Activated effector memory CD4-positive, alpha-beta T cell treated with Interleukin-2 at 50 U/mL for 16 hours (primary cell): ENCODE data around the gene SNX9.
"Not testable (repeated sequence)": the region's sequence is repeated elsewhere in the genome, so short reads cannot be mapped to it uniquely, and the experiment has no call there.

Experiments used
- DNase-seq: peaks from one replicate; pipeline ENCODE4 v3.0.0-alpha.2; 2020

Gene SNX9

DNA sequence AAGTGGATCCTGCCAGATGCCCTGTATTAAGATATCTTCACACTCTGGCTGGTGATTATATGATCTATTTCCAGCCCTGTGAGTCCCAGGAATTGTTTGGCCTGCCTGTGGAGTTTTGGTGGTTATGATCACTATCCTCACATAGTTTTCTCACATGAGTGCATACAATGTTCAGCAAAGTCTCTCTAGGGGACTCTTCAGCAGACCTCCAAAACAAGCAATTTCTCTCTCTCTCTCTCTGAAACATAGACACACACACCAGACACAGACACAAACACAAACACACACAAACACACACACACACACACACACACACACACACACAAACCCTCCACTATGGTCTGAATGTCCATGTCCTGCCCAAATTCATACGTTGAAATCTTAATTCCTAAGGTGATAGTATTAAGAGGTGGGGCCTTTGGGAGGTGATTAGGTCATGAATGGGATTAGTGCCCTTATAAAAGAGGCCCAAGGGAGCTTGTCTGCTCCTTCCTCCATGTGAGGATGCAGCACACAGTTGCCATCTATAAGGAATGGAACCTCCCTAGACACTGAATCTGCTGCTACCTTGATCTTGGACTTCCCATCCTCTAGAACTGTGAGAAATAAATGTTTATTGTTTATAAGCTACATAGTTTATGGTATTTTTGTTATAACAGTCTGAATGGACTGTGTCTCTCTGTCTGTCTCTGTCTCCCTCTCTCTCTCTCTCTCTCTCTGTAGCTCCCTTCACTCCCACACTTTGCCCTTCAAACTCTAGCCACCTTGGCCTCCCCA is 136.6 kb downstream of the SNX9 start:
- DNase-seq: no peak

DNA sequence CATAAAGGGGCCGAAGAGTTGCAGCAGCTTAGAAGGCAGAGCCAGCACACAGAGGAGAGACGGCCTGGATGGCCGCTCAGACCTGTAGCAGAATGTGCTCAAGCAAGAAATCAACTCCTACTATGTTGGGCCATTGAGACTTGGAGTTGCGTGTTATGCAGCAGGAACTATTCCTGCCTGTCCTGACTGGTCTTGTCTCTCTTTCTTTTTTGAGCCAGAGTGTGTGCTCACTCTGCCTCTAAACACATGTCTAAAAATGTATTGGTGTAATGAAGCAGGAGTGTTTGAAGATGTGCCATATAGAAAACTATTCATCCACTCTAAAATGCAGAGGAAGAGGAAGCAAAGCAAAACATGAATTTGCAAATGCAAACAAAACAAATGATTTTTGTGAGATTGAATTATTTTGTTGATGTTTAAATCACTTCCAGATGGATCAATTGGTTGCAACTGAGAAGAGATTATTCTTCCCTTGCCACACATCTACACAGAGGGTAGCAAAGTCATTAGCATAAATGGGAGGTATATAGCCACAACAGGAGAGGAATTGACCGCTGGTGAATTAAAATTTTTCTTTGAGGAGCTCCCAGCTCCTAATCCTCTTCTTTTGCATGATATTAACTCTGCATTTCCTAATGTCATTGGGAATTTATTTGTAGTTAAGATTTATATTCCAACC is 138.2 kb downstream of the SNX9 start:
- no peak for DNase-seq

DNA sequence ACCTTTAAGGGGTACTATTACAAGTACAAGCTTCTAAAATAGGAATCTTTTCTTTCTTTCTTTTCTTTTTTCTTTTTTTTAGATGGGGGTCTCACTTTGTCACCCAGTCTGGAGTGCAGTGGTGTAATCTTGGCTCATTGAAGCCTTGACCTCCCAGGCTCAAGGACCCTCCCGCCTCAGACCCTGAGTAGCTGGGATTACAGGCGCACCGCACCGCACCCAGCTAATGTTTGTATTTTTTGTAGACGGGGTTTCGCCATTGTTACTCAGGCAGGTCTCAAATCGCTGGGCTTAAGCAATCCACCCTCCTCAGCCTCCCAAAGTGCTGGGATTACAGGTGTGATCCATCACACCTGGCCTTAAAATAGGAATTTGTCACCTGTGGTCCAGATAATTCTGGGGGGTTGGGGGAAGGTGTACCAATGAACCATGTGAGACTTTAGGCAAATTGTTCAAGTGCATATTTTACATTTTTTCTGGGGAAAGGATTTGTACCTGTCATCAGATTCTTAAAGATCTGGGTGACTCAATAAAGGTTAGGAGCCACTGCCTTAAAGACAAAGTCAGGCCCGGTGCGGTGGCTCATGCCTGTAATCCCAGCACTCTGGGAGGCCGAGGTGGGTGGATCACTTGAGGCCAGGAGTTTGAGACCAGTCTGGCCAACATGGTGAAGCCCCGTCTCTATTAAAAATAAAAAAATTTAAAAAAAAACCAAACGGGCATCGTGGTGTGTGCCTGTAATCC is 139.0 kb downstream of the SNX9 start:
- DNase-seq: no peak

DNA sequence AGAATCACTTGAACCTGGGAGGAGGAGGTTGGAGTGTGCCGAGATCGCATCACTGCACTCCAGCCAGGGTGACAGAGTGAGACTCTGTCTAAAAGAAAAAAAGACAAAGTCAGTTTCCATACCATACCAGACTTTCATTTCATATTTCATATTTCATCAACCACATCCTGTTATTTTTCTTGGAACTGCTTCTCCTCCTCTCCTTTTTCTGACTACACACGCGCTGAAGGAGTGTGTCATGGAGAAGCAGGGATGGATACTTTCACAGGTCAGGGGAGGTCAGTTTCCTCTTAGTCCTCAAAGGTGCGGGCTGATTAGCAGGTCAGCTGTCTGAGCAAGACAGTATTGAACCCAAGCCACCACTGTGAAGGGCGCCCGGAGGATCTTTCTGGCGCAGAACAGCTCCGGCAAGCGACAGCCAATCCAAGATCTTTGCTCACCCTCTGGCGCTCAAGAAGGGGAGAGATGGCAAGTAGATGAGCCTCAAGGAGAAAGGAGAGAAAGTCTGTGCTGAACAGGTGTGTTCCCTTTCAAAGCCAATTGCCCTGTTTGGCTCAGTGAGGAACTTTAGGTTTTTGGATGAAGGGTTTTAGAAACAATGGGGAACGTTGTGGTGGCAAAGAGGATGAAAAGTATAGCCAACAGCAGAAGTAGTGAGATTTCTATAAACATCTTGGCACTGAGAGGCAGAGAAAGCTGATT is 139.7 kb downstream of the SNX9 start:
- no peak for DNase-seq

DNA sequence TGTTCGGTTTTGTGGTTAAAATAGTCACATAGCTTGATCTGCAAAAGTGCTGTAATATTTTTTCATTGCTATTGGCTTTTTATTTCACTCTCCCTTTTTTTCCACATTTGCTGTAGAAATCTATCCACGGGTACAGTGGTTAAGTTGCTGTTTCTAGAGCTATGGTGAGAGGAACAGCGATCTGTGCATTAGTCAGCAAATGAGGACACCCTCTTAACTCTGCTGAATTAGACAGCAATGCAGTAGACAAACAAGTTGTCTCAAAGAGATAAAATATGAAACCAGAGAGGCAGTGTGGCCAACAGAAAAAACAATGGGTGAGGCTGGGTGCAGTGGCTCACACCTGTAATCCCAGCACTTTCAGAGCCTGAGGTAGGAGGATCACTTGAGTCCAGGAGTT is 141.1 kb downstream of the SNX9 start:
- DNase-seq: no peak

DNA sequence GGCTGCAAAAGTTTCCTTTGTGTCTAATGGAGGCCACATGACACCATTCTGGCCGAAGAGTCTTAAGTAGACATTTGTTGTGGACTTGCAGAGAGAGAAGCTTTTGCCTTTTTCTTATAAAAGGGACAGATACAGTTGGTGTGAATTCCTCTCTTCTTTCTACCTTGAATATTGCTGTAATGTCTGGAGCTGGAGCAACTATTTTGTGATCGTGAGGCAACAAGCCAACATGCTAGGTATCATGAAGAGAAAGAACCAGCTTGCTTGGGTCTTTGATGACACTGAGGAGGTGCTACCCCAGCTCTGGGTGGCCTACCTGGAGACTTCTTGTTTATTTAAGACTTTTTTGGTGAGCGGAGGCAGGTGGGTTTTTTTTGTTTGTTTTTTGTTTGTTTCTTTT is 142.3 kb downstream of the SNX9 start:
- DNase-seq: no peak

DNA sequence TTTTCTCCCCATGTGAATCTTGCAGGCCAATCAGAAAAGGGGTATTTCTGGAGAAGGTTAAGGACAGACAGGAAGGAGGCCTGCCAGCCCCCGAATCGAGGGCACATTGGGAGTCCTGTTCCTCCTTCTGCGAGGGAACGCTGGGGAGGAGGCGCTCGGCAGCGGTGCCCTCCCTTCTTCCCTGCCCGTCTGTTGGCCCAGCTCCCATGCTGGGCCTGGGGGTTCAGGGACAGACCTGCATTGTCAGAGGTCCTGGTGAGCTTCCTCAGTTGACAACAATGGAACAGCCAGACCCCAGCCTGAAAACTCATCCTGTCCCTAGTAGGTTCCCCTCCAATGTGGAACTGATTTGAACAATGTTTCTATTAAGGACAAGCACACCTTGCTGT is 143.5 kb downstream of the SNX9 start:
- DNase-seq: no peak

DNA sequence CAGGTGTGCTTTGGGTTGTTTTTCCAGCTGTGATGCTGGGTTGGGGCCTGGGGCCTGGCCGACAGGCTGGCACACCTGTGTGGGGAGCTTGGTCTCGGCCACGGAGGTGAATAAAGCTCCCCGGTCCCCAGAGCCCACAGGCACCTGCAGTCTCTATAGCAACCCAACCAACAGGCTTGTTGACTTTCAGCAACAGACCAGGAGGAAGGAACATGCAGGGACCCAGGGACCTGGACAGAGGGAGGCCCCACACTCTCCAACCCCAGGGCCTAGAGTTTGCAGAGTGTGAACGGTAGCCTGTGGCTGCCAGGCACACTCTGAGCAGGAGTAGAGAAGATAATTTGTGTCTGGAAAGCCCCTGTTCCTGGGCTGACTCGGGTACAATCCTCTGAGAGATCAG is 144.0 kb downstream of the SNX9 start:
- DNase-seq: no peak

DNA sequence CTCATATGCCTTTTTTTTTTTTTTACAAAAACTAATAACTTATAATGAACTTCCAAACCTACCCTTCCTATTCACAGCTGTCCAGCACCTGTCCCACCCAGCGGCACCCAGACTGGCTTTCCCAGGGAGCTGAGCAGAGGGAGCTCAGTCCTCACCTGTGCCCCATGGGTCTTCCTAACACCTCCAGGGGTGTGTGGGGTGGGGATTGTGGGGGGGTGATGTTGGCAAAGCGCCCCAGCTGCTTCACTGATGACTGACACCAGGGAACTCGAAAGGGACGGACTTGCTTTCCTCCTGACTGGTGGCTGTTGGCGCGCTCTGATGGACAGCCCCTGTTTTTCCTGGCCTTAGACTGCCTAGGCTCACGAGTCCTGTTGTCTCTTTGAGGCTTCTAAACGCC is 144.4 kb downstream of the SNX9 start:
- DNase-seq: no peak

DNA sequence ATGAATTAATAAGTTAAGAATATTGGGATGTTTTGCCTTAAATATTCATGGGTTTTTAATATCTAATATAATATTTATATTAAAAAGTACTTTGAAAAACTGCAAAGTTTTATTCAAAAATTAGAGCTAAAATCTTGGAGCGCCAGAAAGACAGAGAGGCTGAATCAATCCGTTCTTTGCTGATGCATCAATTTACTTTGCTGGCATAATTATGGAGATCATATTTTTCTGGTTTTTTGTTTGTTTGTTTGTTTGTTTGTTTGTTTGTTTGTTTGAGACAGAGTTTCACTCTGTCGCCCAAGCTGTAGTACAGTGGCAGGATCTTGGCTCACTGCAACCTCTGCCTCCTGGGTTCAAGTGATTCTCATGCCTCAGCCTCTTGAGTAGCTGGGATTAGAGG is 149.1 kb downstream of the SNX9 start:
- DNase-seq: not testable (repeated sequence)

DNA sequence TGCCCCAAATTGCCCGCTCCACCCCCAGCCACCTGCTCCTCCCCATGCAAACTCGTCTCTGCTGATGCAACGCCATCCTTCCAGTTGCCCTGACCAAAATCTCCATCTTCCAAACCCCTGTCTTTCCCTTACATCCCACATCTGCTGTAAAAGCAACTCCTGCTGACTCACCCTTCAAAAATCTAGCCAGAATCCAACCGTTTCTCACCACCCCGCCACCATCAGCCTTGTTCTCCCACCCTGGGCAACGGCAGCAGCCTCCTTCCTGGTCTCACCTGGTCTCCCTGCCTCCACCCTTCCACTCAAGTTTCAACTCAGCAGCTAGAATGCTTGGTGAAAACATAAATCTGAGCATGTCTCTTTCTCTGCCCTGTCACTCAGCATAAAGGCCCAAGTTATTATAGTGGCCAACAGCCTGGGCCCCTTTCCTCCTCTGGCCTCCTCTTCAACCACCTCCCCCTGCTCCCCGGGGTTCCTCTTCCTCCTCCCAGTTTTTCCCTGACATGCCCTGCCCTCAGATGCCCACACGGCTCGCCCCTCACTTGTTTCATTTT is 151.4 kb downstream of the SNX9 start:
- DNase-seq: no peak

DNA sequence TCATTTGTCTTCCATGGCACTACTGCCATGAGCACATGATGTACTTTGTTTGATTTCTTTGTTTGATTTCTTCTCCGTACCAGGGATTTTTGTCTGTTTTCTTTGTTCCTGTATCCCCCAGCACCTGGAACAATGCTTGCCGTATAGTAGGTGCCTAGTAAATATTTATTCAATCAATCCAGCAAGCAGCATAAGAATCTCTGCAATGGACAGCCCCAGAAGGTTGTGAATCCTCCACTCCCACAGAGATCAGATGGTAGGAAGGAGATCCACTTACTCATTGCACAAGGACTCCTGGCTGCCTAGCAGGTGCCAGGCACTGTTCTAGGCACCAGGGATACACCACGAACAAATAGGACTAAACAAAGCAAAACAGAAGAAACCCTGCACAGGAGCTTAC is 151.9 kb downstream of the SNX9 start:
- no peak for DNase-seq

DNA sequence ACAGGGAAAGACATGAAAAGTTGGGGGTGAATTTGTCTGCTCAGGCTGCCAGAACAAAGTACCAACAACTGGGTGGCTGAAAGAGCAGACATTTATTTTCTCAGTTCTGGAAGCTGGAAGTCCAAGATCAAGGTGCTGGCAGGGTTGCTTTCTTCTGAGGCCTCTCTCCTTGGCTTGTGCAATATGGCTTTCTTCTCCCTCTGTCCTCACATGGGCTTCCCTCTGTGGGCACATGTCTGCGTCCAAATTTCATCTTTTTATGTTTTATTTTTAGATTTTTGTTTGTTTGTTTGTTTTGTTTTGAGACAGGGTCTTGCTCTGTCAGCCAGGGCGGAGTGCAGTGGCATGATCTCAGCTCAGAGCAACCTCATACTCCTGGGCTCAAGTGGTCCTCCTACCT is 152.4 kb downstream of the SNX9 start:
- no peak for DNase-seq

DNA sequence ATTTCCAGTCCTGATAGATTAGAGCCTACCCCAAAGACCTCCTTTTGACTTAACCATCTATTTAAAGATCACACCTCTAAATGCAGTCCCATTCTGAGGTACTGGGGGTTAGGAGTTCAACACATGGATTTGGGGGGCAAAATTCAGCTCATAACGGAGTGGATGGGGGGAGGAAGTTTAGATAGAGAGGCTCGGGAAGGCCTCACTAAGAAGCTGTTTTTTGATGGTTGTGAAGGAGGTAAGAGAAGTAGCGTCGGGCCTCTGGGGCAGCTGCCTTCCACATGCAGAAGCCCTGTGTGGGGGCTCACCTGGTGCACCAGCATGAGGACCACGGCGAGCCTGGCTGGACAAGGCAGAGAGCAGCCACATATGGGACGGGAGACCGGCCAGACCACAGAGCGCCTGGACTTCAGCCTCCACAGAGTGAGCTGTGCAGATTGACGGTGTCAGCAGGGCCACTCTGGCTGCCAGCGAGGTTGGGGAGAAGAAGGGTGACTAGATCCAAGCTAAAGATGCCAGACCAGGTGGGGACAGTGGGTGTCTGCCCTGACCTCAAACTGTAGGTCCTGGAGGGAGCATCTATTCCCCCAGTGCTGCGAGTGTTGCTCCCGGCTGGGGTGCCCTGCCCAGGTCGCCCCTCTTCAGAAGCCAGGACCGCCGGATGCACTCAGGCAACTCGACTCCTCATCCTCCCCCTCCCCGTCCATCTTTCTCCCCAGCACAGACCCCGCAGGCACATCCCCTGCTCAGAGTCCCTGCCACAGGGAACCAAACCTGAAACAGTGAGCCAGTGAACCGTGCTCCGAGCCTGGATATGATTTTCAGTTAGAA is 153.5 kb downstream of the SNX9 start:
- no peak for DNase-seq

DNA sequence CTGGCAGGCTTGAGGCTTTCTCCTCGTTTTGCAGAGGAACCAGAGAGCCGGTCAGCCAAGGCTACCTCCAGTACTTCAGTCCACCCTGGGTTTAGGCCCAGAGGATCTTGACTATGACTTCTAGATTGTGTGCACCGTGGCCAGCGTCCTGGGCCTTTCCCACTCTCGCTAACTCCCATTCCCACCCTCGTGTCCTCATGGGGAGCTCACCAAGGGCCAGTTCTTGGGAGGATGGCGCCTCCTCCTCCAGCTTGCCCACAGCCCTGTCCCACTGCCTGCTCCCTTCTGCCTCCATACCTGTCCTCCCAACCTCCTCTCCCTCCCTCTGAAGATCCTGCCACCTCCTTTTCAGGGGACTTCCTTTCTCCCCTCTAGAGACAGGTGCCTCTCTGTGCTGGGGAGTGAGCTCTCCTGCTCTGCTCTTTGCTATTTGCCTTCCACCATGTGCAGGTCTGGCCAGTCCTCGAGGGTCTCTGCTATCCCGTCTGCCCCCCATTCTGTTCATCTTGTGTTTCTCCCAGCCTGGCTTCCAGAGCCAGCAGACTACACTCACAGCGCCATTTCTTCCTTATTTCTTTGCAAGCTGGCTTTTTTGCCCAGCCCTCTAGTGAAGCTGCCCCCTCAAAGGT is 154.2 kb downstream of the SNX9 start:
- no peak for DNase-seq

DNA sequence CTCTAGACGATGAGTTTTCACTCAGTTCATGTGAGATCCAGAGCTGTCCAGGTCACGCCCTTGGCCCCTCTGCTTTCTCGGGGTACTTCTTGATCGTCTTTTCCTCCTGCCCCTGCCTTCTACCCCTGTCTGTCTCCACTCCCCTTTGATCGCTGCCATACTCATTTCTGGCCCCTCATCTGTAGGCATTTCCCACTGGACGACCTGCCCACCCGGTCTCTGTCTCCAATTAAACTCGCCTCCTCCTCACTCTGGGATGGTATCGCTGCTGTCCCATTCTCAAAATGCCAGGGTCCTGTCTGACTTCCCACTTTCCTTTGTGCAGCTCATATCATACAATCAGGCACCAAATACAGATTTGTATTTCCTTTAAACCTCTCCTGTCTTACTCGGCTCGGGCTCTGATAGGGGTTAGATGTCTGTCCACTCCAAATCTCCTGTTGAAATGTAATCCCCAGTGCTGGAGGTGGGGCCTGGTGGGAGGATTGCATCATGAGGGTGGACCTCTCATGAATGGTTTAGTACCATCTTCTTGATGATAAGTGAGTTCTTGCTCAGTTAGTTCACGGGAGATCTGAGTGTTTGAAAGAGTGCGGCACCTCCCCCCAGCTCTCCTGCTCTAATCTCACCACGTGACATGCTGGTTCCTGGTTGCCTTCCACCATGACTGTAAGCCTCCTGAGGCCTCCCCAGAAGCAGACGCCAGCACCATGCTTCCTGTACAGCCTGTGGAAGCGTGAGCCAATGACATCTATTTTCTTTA is 155.2 kb downstream of the SNX9 start:
- no peak for DNase-seq

DNA sequence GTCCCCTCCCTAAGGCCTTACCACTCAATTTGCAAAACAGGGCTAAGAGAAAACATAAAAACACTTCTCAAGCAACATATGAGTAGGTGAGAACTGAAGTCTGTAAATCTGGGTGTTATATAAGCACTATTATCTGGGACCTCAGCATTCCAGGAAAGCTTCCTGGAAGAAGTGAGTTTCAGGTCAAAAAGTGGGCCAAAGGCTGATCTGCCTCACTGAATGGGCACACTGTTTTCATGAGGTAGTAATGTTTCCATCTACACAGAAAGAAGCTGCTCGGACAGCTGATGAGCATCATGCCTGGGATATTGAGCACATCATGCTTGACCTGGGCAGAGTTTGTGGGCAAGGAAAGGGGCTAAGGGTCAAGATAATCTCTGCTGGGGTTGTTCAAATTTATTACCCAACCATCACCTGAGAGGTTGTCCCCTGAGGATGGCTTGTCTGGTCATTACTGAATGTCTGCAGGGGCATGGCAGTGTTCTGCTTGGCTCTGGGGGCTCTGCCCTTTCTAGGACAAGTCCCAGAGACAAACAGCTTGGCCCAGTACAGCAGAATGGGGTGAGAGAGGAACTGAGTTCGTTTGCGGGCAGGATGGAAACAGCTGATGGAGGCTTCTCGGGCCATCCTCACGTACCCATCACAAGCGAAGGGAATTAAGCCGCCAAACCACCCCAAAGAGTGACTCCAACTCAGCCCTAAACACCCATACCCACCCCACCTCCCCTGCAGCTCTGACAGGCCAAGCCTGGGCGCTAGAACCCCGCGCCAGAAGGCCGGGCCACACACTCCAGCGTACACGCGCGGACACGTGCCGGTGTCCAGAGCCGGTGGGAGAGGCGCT is 157.5 kb downstream of the SNX9 start:
- DNase-seq: no peak

DNA sequence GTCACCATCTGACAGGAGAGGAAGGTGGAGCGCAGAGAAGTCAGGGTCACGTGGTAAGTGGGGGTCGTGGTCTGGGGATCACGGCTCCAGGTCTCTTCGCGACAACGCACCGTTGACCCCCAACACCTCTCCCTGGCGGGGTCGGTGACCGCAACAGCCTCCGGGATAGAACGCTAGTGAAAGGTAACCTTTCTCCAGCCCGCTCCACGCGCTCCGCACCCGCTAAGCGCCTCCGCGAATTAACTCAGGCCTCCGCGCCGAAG is 158.0 kb downstream of the SNX9 start:
- DNase-seq: no peak

DNA sequence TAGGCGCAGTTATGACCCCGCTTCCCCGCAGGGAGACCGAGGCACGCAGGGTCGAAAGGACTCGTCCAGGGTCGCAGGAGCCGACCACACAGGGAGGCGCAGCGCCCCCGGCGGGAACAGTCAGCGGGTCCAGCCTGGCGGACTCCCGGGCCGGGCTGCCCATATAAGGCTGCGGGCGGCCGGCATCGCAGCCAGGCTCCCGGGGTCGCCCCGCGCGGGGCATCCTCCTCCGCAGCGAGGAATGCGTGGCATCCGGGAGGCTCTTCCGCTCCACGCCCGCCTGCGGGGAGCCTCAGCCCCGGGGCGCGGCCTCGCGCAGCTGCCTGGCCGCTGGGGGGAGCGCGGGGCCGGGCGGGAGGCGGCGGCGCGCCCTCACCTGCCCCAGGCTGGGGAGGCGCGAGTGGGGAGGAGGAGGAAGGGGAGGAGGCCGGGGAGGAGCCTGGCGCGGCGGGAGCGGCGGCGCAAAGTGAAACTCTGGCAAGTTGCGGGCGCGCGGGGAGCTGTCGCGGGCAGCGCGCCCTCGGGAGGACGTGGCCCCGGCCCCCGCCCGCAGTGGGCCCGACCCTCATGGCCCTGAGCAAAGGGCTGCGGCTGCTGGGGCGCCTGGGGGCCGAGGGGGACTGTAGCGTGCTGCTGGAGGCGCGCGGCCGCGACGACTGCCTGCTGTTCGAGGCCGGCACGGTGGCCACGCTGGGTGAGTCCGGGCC is 158.5 kb downstream of the SNX9 start, which contains the start of gene SYNJ2:
SYNJ2 (plus strand) TSS at position 469 of the 707 bp plus-strand sequence; CDS start at position 568, 99 bp downstream.
- DNase-seq: peak; percentile 81
